ENCODE measurements around the gene TPRN. TPM values are rescaled to one million over a fixed set of nuclear protein-coding genes. Genes with fewer than 3 reads are reported as not detected.

Gene TPRN
- total RNA-seq, 1 experiment from 2014 or later, result 43.1 TPM

- TF ChIP-seq IRF1 (CRISPR knock-in tag; IDR thresholded peaks at IDR 0.05) (no peak), ESRRA (CRISPR knock-in tag; IDR thresholded peaks at IDR 0.05; ENCODE audit: borderline replicate concordance) (no peak), PREB (CRISPR knock-in tag; IDR thresholded peaks at IDR 0.05; ENCODE audit: borderline replicate concordance) (no peak)
These were observed 20.8 kb downstream of the TPRN start (continued) for GRCh38 chr9:137179761-137180160.

- Mint-ChIP-seq H3K27me3 (ENCODE audit: low read depth) (no peaks in the 10 kb centered on the region; the same call in 1 of the 2 replicates), H3K4me3 (no peak overlapping the region), H3K4me1 (no peaks in the 10 kb centered on the region), H3K9me3 (no peaks in the 10 kb centered on the region), H3K27ac (no peak overlapping the region), H3K36me3 (peaks cover 9% of the 10 kb centered on the region)
- ATAC-seq, result no peak
- CTCF ChIA-PET, result interaction anchor here (1.0 to 1.4 kb wide), 2 partner anchors 9 to 115 kb away, joined by 3 to 4 read pairs; partner anchors contain the start of gene LRRC26
- no peak for TF ChIP-seq CDX4 (CRISPR knock-in tag; IDR thresholded peaks at IDR 0.05; ENCODE audit: borderline replicate concordance)
- TF ChIP-seq STAT6 (CRISPR knock-in tag; conservative IDR thresholded peaks at IDR 0.05; ENCODE audit: low read depth), result no peak
- no peak for TF ChIP-seq ZNF396 (CRISPR knock-in tag; IDR thresholded peaks at IDR 0.05; ENCODE audit: borderline replicate concordance)
- TF ChIP-seq ETV6 (CRISPR knock-in tag; IDR thresholded peaks at IDR 0.05), result no peak
- TF ChIP-seq ZNF219 (CRISPR knock-in tag; IDR thresholded peaks at IDR 0.05; ENCODE audit: borderline replicate concordance), result no peak
- TF ChIP-seq TCF7 (CRISPR knock-in tag; IDR thresholded peaks at IDR 0.05; ENCODE audit: low read depth), result no peak
- TF ChIP-seq FOXK1 (CRISPR knock-in tag; IDR thresholded peaks at IDR 0.05), result no peak
- POLR2A ChIA-PET, result no interaction called here
- DNase-seq (ENCODE audit: low spot score), result no peak
These were observed 21.5 kb downstream of the TPRN start for GRCh38 chr9:137178939-137179630.

GRCh38 chr9:137178201-137178938, 22.2 kb downstream of the TPRN start:
- H3K9me3 Mint-ChIP-seq, result no peaks in the 10 kb centered on the region
- TF ChIP-seq FOXJ3 (CRISPR knock-in tag; IDR thresholded peaks at IDR 0.05; ENCODE audit: borderline replicate concordance), result no peak
- no peak for TF ChIP-seq GABPB1 (CRISPR knock-in tag; IDR thresholded peaks at IDR 0.05)
- CTCF ChIA-PET, result interaction anchor here (1.0 to 2.0 kb wide), 3 partner anchors 9 to 115 kb away, joined by 3 to 8 read pairs (median 4); partner anchors contain the start of gene LRRC26
- H3K4me3 Mint-ChIP-seq, result no peak overlapping the region
- no peak for ATAC-seq
- H3K36me3 Mint-ChIP-seq, result peaks cover 5% of the 10 kb centered on the region
- POLR2A ChIA-PET, result no interaction called here
- H3K4me1 Mint-ChIP-seq, result no peaks in the 10 kb centered on the region
- H3K27ac Mint-ChIP-seq, result no peak overlapping the region
- no peak for DNase-seq (ENCODE audit: low spot score)
- H3K27me3 Mint-ChIP-seq (ENCODE audit: low read depth), result no peaks in the 10 kb centered on the region; the same call in 1 of the 2 replicates

Measured in WTC11 (cell line).